GM11168 (cell line): Measurements from ENCODE around the gene CHST13.

ENCODE experiments used
- in situ Hi-C: fragments of 300-500 bp; cut with MboI; formaldehyde crosslinking; loops from one replicate; pipeline ENCODE4 v1.12.0; 2022; ENCODE audit warnings: low sequenced_read_pairs; ENCODE audit not compliant: unreplicated experiment

Gene CHST13

DNA sequence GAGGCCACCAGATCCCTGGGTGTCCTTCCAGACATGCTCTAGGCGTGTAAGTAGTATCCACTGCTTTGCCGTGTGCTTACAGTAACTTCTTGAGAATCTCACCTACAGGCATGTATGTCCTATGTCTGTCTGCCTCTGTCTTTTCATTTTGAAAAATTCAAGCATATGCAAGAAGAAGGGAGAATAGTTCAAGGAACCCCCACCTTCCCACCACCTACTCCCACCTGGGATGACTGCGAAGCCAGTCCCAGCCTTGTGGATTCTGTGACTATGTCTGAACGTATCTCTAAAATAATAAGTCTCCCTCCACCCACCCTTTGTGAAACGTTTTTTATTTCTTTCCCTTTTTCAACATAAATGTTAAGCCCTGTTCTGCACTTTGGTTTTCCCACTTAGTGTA, 15.0 kb downstream of the CHST13 start:
- in situ Hi-C loops: no loop called here

DNA sequence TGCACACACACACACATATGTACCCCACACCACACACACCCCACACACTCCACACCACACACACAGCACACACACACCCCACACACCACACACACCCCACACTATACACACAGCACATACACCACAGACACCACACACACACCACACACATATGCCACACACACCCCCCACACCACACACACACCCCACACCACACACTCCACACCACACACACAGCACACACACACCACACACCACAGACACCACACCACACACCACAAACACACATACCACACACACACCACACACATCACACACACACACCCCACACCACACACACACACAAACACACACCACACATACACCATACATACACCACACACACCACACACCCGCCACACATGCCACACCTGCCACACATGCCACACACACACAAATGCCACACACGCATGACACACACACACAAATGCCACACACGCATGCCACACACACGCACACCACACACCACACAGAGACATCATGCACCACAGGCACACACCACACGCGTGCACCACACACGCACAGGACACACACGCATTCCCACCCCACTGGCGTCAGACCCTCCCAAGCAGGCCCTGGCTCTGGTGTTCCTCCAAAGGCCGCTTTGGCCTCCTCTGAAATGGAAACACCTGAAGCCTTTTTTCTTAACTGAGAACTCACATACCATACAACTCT, 15.7 kb downstream of the CHST13 start:
- in situ Hi-C loops: no loop called here

- in situ Hi-C loops: no loop called here
Measured at GRCh38 chr3:126540342-126540849, 16.4 kb downstream of the CHST13 start.

DNA sequence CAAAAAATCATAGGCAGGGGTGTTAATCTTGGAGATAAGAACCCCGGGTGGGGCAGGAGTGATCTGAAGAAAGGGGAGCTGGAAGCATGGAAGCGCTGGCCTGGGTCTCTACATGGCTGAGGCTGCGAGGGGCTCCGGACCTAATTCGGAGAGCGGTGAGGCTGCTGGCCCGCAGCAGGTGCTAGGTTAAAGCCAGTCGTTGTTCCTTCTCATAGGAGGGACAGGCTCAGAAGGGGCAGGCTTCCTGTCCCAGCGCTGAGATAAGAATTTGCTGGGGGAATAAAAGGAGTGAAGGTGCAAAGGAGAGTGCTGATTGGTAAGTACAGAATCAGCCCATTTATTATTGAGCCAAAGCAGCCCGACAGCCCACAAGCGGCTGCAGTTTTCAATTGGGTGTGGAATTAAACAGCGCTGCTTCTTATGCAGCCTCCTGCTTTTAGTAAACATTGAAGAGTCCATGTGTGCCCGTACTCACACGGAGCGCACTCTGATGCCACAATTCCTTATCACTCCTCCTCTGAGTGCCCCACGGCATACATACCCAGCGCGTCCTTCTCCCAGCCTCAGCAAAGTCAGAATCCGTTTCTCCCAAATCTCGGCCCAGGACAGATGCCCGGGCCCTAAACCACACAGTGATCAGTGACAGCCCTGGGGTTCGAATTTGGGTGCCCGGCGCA, 17.1 kb downstream of the CHST13 start:
- in situ Hi-C loops: no loop called here

DNA sequence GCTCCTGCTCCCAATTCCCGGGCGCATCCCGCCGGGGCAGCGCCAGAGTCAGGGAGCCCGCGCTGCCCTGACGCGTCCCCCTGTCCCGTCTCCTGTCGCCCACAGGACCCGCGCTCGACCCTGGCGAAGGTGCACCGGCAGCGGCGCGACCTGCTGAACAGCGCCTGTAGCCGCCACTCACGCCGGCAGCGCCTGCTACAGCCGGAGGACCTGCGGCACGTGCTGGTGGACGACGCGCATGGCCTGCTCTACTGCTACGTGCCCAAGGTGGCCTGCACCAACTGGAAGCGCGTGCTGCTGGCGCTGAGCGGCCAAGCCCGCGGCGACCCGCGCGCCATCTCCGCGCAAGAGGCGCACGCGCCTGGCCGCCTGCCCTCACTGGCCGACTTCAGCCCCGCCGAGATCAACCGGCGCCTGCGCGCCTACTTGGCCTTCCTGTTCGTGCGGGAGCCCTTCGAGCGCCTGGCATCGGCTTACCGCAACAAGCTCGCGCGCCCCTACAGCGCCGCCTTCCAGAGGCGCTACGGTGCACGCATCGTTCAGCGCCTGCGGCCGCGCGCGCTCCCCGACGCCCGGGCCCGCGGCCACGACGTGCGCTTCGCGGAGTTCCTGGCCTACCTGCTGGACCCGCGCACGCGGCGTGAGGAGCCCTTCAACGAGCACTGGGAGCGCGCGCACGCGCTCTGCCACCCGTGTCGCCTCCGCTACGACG, 17.8 kb downstream of the CHST13 start:
- in situ Hi-C loops: no loop called here

DNA sequence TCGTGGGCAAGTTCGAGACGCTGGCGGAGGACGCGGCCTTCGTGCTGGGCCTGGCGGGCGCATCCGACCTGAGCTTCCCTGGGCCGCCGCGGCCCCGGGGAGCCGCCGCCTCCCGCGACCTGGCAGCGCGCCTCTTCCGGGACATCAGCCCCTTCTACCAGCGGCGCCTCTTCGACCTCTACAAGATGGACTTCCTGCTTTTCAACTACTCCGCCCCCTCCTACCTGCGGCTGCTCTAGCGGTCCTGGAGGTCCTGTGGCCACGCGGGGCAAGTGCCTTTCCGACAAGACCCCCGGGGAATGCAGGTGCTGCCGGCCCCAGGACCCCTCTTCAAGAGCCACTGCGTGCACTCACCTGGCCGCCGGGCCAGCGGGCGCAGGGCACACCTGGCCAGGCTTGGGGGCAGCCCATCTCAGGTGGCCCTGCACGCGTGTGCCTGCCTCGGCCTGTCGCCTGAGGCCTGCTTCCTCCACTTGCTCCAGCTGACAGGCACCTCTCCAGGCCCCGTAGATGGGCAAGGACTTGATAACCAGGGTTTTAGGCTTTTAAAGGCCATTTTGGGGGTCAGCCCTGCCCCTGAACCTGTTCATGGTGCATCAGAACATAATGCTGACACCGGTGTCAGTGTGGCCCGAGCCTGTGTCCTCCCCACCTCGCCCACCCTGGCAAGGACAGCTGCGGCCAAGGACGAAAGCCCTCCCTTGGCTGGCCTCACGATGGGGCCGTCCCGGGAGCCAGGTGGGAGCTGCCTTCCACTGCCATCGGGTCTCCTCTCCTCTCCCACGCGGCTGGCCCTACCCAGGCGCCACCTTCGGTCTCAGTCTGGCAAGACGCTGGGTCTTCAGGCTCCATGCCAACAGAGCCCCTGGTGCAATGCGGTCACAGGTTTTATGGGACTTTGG, 18.6 kb downstream of the CHST13 start:
- in situ Hi-C loops: no loop called here

- in situ Hi-C loops: no loop called here
Measured at GRCh38 chr3:126543457-126544061, 19.6 kb downstream of the CHST13 start.

GRCh38 chr3:126544596-126545281, 20.8 kb downstream of the CHST13 start:
- in situ Hi-C loops: no loop called here

GRCh38 chr3:126545544-126545943, 21.6 kb downstream of the CHST13 start:
- in situ Hi-C loops: no loop called here

DNA sequence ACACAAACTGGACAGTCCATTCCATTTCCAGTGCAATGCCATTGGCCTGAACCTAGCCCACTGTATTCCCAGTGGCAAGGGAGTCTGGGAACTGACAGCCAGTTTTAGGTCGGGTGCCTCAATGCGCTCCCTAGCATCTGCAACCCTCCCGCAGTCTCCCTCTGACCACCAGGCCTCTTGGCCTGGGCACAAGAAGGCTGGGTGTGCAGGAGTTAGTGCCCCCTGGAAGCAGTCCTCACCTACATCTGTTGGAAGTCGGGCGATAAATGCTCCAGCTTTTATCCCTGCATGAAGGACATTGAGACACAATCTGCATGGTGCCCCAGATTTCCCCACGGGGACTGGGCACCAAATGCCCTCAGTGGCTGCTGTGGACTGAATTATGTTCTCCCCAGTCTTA, 22.1 kb downstream of the CHST13 start:
- in situ Hi-C loops: no loop called here

- in situ Hi-C loops: no loop called here
Measured at GRCh38 chr3:126546549-126547239, 22.7 kb downstream of the CHST13 start.

GRCh38 chr3:126547721-126548120, 23.8 kb downstream of the CHST13 start:
- in situ Hi-C loops: no loop called here

DNA sequence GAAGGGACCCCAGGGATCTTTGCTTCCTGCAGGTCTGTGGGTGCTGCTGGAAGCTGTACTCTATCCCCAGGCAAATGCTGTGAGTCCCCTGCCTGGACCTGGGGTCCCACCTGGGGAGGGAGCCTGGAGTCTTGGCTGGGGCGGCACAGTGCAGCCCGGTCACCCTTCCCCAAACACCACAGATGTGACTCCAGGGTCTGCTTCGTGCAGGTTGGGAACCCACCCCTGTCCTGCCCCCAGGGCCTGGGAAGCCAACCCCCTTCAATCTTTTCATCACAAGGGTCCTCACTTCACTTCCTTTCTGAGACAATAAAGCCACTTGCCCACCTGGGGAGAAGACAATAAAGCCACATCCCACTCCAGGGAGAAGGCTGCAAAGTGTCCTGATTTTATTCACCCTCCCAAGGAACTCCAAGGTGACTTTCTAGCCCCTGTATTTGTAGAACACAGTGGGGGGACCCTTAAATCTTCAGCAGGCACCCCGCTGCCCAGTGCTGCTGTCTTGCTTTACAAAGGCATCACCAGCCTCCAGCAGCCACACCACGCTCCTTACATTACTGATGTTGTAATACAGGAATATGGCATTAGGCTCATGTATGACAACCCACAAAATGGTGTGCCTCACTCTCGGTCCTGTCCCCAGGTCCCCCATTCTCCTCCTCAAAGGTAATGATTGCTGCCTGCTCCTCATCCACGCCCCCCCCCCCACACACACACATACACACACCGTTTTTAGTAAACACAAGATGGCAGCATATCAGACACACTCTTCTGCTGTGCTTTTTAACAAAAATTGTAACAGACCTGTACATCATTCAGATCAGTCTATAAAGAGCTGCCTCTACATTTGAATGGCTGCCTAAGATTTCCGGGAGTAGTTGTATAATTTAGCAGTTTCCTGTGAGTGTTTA, 24.9 kb downstream of the CHST13 start:
- in situ Hi-C loops: no loop called here

DNA sequence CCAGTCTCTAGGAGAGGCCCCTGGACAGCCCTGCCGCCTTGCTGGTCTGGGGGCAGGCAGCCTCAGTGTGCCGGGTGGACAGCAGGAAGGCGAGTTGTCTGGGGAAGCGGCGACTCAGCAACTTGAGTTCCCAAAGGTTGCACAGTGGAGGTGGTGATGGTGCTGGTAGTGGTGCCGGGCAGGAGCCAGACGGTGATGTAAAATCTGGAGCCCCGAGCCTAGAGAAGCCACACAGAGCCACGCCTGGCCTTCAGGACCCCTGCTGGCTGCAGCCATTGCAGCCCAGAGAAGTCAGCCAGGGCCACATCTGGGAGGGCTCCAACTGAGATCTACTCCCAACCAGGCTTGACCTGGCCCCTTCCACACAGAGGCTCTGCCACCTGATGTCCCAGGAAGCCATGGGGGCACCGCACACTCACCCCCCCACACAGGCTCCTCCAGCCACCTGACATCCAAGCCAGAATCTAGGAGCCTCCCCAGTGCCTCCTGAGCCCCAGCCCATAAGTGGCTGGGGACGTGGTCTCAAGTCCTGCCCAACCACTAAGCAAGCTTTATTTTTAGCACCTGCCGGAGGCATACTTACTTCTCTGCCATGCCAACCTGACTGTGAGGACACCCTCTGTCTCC, 26.0 kb downstream of the CHST13 start:
- in situ Hi-C loops: no loop called here

DNA sequence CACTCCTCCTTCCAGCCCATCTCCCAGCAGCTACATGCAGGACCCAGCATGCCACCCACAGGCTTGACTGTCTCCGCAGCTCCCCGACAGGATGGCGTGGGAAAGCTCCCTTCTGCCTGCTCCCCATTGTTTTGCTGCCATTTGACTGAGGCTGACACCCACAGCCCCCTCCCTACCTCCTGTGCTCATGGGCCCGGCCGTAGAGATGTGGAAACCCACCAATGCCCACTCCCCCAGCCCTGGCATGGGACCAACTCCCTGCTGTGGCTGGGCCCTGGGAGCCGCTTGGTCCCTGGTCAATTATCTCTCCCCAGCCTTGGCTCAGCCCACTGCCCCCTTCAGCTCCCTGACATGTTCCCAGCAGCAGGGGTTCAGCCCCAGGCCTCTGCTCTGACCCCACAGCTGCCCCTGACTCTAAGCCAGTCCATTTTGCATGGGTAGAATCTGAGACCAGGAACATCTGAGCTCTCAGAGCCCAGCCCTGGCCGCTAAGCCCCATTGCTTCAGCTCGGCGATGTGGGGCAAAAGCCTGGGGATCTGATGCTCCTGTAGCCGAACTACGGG, 26.6 kb downstream of the CHST13 start:
- in situ Hi-C loops: no loop called here

- in situ Hi-C loops: no loop called here
Measured at GRCh38 chr3:126551121-126551838, 27.3 kb downstream of the CHST13 start.
